Breast epithelium (tissue), 4 donors: ENCODE measurements around the gene PCDHGB2. TPM values are rescaled to one million over a fixed set of nuclear protein-coding genes. Genes with fewer than 3 reads are reported as not detected.
"Not testable (repeated sequence)": the region's sequence is repeated elsewhere in the genome, so short reads cannot be mapped to it uniquely, and the experiment has no call there.

ENCODE experiments used
- DNase-seq, 2 donors: peaks; one replicate each; pipeline ENCODE4 v3.0.0-alpha.2; 2019; ENCODE audit warnings: low spot score in 2 of 2
- H3K27ac ChIP-seq, 2 donors: fragments of 200-600 bp; sonication (generic) in 1 of 2; one replicate each; pipeline ENCODE4 v1.5.1; 2016 to 2019; ENCODE audit warnings: mild to moderate bottlenecking in 1 of 2
- H3K27me3 ChIP-seq, 2 donors: fragments of 200-600 bp; sonication (generic) in 1 of 2; one replicate each; pipeline versions ENCODE4 v1.5.1 to v1.6.0; 2017 to 2019; ENCODE audit warnings: control low read depth in 1 of 2, mild to moderate bottlenecking in 1 of 2
- H3K36me3 ChIP-seq: fragments of 200-600 bp; one replicate; pipeline ENCODE4 v1.5.1; 2019
- H3K4me1 ChIP-seq, 2 donors: fragments of 200-600 bp; sonication (generic); one replicate each; pipeline ENCODE4 v1.5.1; 2016 to 2019; ENCODE audit warnings: control low read depth in 1 of 2
- H3K4me3 ChIP-seq, 3 donors: fragments of 200-600 bp; sonication (generic); 1 replicate in 2 of 3; 2 replicates in 1 of 3; pipeline ENCODE4 v1.5.1; 2016 to 2019; ENCODE audit warnings: mild to moderate bottlenecking in 3 of 3, moderate library complexity in 2 of 3
- H3K9me3 ChIP-seq, 2 donors: fragments of 200-600 bp; sonication (generic) in 1 of 2; one replicate each; pipeline ENCODE4 v1.5.1; 2016 to 2019; ENCODE audit warnings: control low read depth in 1 of 2
- POLR2A ChIP-seq: fragments of 450-650 bp; IDR thresholded peaks from one replicate; pipeline ENCODE4 v1.6.1; 2016; ENCODE audit warnings: antibody characterized with exemption, mild to moderate bottlenecking, moderate library complexity
- POLR2AphosphoS5 ChIP-seq, 3 donors: sonication (generic); formaldehyde crosslinking; IDR thresholded peaks; one replicate each; pipeline ENCODE4 v1.6.1; 2017; ENCODE audit warnings: antibody characterized with exemption in 3 of 3
- intact Hi-C: fragments of 100-400 bp; cut with DNase I; formaldehyde crosslinking; loops from one replicate; pipeline ENCODE4 v1.15.1; 2023; ENCODE audit warnings: low total_unique reads
- total RNA-seq, 3 donors: library from RNA; depleted of rRNA; stranded (reverse); fragments of >200 nt; gene quantifications; one replicate each; pipeline ENCODE4 v1.1.0, GENCODE V29; 2016
- TF ChIP-seq, protein P1 (sequence below), 3 donors: fragments of 450-650 bp; IDR thresholded peaks; one replicate each; pipeline ENCODE4 v1.5.1; 2016 to 2017; ENCODE audit warnings: antibody characterized with exemption in 3 of 3, mild to moderate bottlenecking in 3 of 3, moderate library complexity in 3 of 3

Gene PCDHGB2
- total RNA-seq, 3 donors from 2014 or later, result 6.2 to 10.5 (median 7.8) TPM

DNA sequence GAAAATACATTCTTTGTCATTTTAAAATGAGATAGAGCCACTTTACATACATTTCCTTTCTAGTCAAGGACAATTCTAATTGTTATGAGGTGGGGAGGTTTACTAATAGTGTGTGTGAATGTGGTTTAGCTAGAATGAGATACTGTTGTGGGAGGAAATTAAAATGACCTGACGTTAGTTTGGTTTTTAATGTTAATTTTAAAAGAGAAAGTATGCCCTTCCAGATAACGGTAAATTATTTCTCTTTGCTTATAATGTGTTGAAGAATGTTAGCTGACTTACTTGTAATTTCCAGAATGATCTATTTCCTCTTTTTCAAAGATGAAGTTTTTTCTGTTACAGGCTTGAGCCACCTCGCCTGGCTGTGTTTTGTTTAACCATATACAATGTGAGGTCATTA is 37.5 kb upstream of the PCDHGB2 start:
- H3K9me3 ChIP-seq, result peaks cover 46 to 81% of the 10 kb centered on the region in 2 donors
- TF ChIP-seq POLR2A (no peak), POLR2AphosphoS5 (IDR thresholded peaks at IDR 0.05) (no peak)
- TF ChIP-seq, protein P1, sequence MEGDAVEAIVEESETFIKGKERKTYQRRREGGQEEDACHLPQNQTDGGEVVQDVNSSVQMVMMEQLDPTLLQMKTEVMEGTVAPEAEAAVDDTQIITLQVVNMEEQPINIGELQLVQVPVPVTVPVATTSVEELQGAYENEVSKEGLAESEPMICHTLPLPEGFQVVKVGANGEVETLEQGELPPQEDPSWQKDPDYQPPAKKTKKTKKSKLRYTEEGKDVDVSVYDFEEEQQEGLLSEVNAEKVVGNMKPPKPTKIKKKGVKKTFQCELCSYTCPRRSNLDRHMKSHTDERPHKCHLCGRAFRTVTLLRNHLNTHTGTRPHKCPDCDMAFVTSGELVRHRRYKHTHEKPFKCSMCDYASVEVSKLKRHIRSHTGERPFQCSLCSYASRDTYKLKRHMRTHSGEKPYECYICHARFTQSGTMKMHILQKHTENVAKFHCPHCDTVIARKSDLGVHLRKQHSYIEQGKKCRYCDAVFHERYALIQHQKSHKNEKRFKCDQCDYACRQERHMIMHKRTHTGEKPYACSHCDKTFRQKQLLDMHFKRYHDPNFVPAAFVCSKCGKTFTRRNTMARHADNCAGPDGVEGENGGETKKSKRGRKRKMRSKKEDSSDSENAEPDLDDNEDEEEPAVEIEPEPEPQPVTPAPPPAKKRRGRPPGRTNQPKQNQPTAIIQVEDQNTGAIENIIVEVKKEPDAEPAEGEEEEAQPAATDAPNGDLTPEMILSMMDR (IDR thresholded peaks at IDR 0.05), result no peak
- H3K27ac ChIP-seq, result no peak overlapping the region
- no peaks in the 10 kb centered on the region for H3K27me3 ChIP-seq
- intact Hi-C loops, result no loop called here
- H3K4me3 ChIP-seq, result no peak overlapping the region
- no peak for DNase-seq
- H3K4me1 ChIP-seq, result no peaks in the 10 kb centered on the region
- H3K36me3 ChIP-seq, result no peaks in the 10 kb centered on the region

DNA sequence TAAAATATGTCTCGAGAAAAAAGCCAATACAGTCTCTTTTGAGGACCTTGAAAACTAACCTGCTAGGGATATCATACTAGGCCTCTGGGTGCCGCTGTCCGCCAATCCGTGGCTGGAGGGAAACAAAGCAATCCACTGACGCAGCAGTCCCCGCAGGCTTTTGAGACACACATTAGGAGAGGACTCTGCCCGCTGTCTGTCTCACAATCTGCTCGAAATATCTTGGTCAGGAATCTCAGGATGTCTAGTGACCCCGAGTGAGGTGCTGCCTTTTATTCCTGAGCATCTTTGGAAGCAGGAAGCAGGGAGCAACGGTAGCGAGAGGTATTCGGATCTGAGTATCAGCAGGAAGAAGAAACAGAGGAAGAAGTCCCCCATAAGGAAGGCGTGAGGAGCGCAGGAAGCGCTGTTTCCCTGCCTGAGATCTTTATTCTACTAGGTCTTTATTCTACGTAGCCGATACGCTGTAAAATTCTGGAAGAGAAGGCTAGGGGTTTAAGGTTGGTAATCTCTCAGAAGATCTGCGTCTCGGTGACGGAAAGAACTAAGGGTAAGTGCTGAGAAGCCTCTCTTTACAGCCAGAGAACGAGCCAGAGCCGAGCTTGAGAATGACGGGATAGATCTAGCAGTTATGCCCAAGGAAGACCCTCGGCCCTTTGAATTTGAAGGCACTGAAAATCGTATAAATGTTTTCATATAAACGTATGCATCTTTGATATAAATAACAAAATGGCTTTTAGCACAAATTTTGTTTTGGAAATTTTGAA is 33.5 kb upstream of the PCDHGB2 start:
- Histone ChIP-seq H3K4me1 (no peaks in the 10 kb centered on the region), H3K27me3 (no peaks in the 10 kb centered on the region), H3K27ac (no peak overlapping the region), H3K9me3 (peaks cover 41 to 80% of the 10 kb centered on the region in 2 donors), H3K36me3 (no peaks in the 10 kb centered on the region), H3K4me3 (peak overlapping the region; percentile 8 to 51 (median 35))
- TF ChIP-seq POLR2AphosphoS5 (IDR thresholded peaks at IDR 0.05) (no peak), POLR2A (no peak)
- TF ChIP-seq, protein P1 (IDR thresholded peaks at IDR 0.05), result no peak
- DNase-seq, result peak in 1 of 2 donors; percentile 75
- intact Hi-C loops, result no loop called here

DNA sequence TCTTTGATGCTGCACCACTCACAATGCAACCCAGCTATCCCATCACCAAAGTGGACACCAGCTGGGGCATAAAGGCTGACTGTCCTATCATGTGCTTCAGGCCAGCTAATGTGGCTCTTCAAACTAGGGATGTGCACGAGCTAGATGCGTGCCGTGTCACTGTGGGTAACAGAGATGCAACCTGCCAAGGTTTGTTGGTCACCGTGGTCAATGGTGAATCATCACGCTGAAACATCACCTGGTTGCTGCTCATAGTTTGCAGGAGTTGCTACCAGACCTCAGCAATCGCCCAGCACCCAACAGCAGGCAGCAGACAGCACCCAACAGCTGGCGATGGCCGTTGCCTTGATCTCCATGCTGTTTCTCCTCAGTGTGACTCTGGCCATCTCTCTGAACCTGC is 31.6 kb upstream of the PCDHGB2 start:
- Histone ChIP-seq H3K36me3 (no peaks in the 10 kb centered on the region), H3K4me3 (no peak overlapping the region), H3K4me1 (no peaks in the 10 kb centered on the region), H3K9me3 (peaks cover 57 to 88% of the 10 kb centered on the region in 2 donors), H3K27me3 (no peaks in the 10 kb centered on the region), H3K27ac (no peak overlapping the region)
- TF ChIP-seq POLR2AphosphoS5 (IDR thresholded peaks at IDR 0.05) (no peak), POLR2A (no peak)
- TF ChIP-seq, protein P1 (IDR thresholded peaks at IDR 0.05), result no peak
- no peak for DNase-seq
- intact Hi-C loops, result no loop called here

DNA sequence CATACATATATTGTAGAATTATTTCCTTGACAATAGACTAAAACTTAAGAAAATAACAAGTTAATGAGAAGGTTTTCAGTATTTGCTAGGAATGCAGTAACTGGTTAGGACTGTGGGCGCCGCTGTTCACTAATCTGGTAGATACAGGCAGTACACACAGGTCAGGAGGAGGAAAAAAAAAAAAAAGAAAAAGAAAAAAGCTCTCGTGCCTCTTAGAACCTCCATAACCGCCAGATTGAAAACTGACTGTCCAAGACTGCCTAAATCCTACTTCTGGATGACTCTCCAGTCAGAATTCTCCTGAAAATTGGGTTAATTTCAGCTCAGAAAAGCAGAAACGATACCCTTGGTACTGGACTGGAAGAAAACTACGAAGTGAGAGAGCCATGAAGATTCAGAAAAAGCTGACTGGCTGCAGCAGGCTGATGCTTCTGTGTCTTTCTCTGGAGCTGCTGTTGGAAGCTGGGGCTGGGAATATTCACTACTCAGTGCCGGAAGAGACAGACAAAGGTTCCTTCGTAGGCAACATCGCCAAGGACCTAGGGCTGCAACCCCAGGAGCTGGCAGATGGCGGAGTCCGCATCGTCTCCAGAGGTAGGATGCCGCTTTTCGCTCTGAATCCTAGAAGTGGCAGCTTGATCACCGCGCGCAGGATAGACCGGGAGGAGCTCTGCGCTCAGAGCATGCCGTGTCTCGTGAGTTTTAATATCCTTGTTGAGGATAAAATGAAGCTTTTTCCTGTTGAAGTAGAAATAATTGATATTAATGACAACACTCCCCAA is 29.3 kb upstream of the PCDHGB2 start, which contains the start of gene PCDHGA1:
Gene PCDHGA1 (plus strand): TSS at position 216 of the 782 bp plus-strand sequence.
- no peak for DNase-seq
- H3K9me3 ChIP-seq, result peaks cover 59 to 93% of the 10 kb centered on the region in 2 donors
- H3K36me3 ChIP-seq, result no peaks in the 10 kb centered on the region
- intact Hi-C loops, result no loop called here
- no peaks in the 10 kb centered on the region for H3K4me1 ChIP-seq
- TF ChIP-seq POLR2AphosphoS5 (IDR thresholded peaks at IDR 0.05) (no peak), POLR2A (no peak)
- TF ChIP-seq, protein P1 (IDR thresholded peaks at IDR 0.05), result no peak
- H3K27me3 ChIP-seq, result no peaks in the 10 kb centered on the region
- H3K27ac ChIP-seq, result no peak within 1 kb of the TSS
- H3K4me3 ChIP-seq, result peak within 1 kb of the TSS in 1 of 3 donors; percentile 13

DNA sequence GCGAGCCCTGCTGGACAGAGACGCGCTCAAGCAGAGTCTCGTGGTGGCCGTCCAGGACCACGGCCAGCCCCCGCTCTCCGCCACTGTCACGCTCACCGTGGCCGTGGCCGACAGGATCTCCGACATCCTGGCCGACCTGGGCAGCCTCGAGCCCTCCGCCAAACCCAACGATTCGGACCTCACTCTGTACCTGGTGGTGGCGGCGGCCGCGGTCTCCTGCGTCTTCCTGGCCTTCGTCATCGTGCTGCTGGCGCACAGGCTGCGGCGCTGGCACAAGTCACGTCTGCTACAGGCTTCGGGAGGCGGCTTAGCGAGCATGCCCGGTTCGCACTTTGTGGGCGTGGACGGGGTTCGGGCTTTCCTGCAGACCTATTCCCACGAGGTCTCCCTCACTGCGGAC is 27.2 kb upstream of the PCDHGB2 start:
- H3K27me3 ChIP-seq, DNase-seq, H3K4me3 ChIP-seq, H3K36me3 ChIP-seq, H3K27ac ChIP-seq, intact Hi-C loops, H3K4me1 ChIP-seq: not testable (repeated sequence)
- peaks cover 45 to 85% of the 10 kb centered on the region in 2 donors for H3K9me3 ChIP-seq
